Mononuclear cell (primary cell): ENCODE data around the gene KLHDC9. TPM values are rescaled to one million over a fixed set of nuclear protein-coding genes. Genes with fewer than 3 reads are reported as not detected.

Source experiments
- H3K27me3 ChIP-seq: 2 replicates; pipeline ENCODE4 v1.6.0; 2011; ENCODE audit warnings: low read length, control low read depth; ENCODE audit not compliant: insufficient read depth
- H3K4me1 ChIP-seq: 2 replicates; pipeline ENCODE4 v1.5.1; 2011; ENCODE audit warnings: mild to moderate bottlenecking, low read length, control low read depth; ENCODE audit not compliant: insufficient read depth
- H3K4me3 ChIP-seq: 2 replicates; pipeline ENCODE4 v1.5.1; 2011; ENCODE audit warnings: mild to moderate bottlenecking, low read length, moderate library complexity
- H3K9me3 ChIP-seq: 2 replicates; pipeline ENCODE4 v1.5.1; 2011; ENCODE audit warnings: low read depth, mild to moderate bottlenecking, control low read depth, low read length
- total RNA-seq: library from RNA; depleted of rRNA; stranded (reverse); fragments of >200 nt; gene quantifications from one replicate; pipeline ENCODE4 v1.2.3, GENCODE V29; 2012

KLHDC9 gene
- total RNA-seq, 1 donor: not detected

GRCh38 chr1:161070761-161071160, 27.4 kb upstream of the KLHDC9 start:
- Histone ChIP-seq H3K4me3 (no peak overlapping the region), H3K27me3 (no peaks in the 10 kb centered on the region), H3K4me1 (peaks cover 48% of the 10 kb centered on the region), H3K9me3 (no peaks in the 10 kb centered on the region)

GRCh38 chr1:161071886-161072371, 26.2 kb upstream of the KLHDC9 start:
- H3K4me1 ChIP-seq: peaks cover 36% of the 10 kb centered on the region

GRCh38 chr1:161072751-161073449, 25.3 kb upstream of the KLHDC9 start:
- Histone ChIP-seq H3K9me3 (no peaks in the 10 kb centered on the region), H3K4me3 (no peak overlapping the region), H3K4me1 (peaks cover 27% of the 10 kb centered on the region), H3K27me3 (no peaks in the 10 kb centered on the region)

More at GRCh38 chr1:161071886-161072371, 26.2 kb upstream of the KLHDC9 start:
- no peaks in the 10 kb centered on the region for H3K9me3 ChIP-seq
- H3K27me3 ChIP-seq: no peaks in the 10 kb centered on the region
- H3K4me3 ChIP-seq: no peak overlapping the region

GRCh38 chr1:161073474-161074121, 24.6 kb upstream of the KLHDC9 start:
- no peaks in the 10 kb centered on the region for H3K9me3 ChIP-seq
- H3K4me1 ChIP-seq: peaks cover 24% of the 10 kb centered on the region
- H3K27me3 ChIP-seq: no peaks in the 10 kb centered on the region
- no peak overlapping the region for H3K4me3 ChIP-seq

GRCh38 chr1:161074676-161075368, 23.3 kb upstream of the KLHDC9 start:
- Histone ChIP-seq H3K4me3 (no peak overlapping the region), H3K4me1 (peaks cover 24% of the 10 kb centered on the region), H3K9me3 (no peaks in the 10 kb centered on the region), H3K27me3 (no peaks in the 10 kb centered on the region)

GRCh38 chr1:161076410-161076809, 21.8 kb upstream of the KLHDC9 start:
- peaks cover 23% of the 10 kb centered on the region for H3K4me1 ChIP-seq
- no peaks in the 10 kb centered on the region for H3K9me3 ChIP-seq
- no peaks in the 10 kb centered on the region for H3K27me3 ChIP-seq
- H3K4me3 ChIP-seq: no peak overlapping the region

- H3K4me1 ChIP-seq: peaks cover 19% of the 10 kb centered on the region
- no peaks in the 10 kb centered on the region for H3K27me3 ChIP-seq
- H3K4me3 ChIP-seq: no peak overlapping the region
- no peaks in the 10 kb centered on the region for H3K9me3 ChIP-seq
These were observed 20.7 kb upstream of the KLHDC9 start for GRCh38 chr1:161077426-161077825.

GRCh38 chr1:161079436-161080110, 18.6 kb upstream of the KLHDC9 start:
- no peaks in the 10 kb centered on the region for H3K9me3 ChIP-seq
- no peaks in the 10 kb centered on the region for H3K27me3 ChIP-seq
- no peak overlapping the region for H3K4me3 ChIP-seq
- H3K4me1 ChIP-seq: peaks cover 40% of the 10 kb centered on the region

GRCh38 chr1:161080441-161081405, 17.4 kb upstream of the KLHDC9 start:
- H3K27me3 ChIP-seq: no peaks in the 10 kb centered on the region
- H3K4me1 ChIP-seq: peaks cover 40% of the 10 kb centered on the region
- no peak overlapping the region for H3K4me3 ChIP-seq
- H3K9me3 ChIP-seq: no peaks in the 10 kb centered on the region

GRCh38 chr1:161081519-161081918, 16.6 kb upstream of the KLHDC9 start:
- Histone ChIP-seq H3K27me3 (no peaks in the 10 kb centered on the region), H3K9me3 (no peaks in the 10 kb centered on the region), H3K4me1 (peaks cover 40% of the 10 kb centered on the region), H3K4me3 (no peak overlapping the region)

- Histone ChIP-seq H3K9me3 (no peaks in the 10 kb centered on the region), H3K4me1 (peaks cover 40% of the 10 kb centered on the region), H3K4me3 (no peak overlapping the region), H3K27me3 (no peaks in the 10 kb centered on the region)
These were observed 15.7 kb upstream of the KLHDC9 start for GRCh38 chr1:161082483-161082882.

- Histone ChIP-seq H3K9me3 (no peaks in the 10 kb centered on the region), H3K4me3 (no peak overlapping the region), H3K4me1 (peaks cover 42% of the 10 kb centered on the region), H3K27me3 (no peaks in the 10 kb centered on the region)
These were observed 15.0 kb upstream of the KLHDC9 start for GRCh38 chr1:161082996-161083747.

- no peak overlapping the region for H3K4me3 ChIP-seq
- H3K4me1 ChIP-seq: peaks cover 50% of the 10 kb centered on the region
- no peaks in the 10 kb centered on the region for H3K27me3 ChIP-seq
- no peaks in the 10 kb centered on the region for H3K9me3 ChIP-seq
These were observed 14.2 kb upstream of the KLHDC9 start for GRCh38 chr1:161083748-161084596.
